LNCaP clone FGC (cell line): ENCODE data around the gene HDAC4.

Source experiments
- DNase-seq: peaks from one replicate; pipeline ENCODE4 v3.0.0-alpha.2; 2011; ENCODE audit warnings: low read depth
- H3K4me3 ChIP-seq: 2 replicates; pipeline ENCODE4 v1.5.1; 2011; ENCODE audit warnings: mild to moderate bottlenecking, low read depth, low read length, control low read depth
- TF ChIP-seq, protein P1 (sequence below): IDR thresholded peaks from 2 replicates; pipeline ENCODE4 v1.5.1; 2012; ENCODE audit warnings: mild to moderate bottlenecking; ENCODE audit not compliant: control insufficient read depth, insufficient read depth; ENCODE audit errors: extremely low read depth

HDAC4 gene

DNA sequence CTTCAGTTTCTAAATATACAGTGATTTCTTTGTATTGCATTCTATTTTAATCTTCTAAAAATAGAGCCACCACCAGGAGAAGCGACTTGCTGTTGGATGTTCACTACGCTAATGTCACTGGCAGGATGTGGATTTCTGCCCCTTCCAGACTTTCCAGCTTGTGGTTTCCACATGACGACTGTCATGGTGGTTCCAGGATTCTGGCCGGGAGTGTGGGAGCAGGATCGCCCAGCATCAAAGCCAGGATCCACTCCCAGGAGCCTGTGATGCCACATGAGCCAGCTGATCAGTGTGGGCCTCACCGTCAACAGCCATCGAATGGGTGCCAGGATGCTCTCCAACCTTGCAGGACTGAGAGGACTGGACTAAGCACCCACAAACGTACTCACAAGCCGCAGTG, 148.8 kb downstream of the HDAC4 start:
- no peak overlapping the region for H3K4me3 ChIP-seq
- TF ChIP-seq, protein P1, sequence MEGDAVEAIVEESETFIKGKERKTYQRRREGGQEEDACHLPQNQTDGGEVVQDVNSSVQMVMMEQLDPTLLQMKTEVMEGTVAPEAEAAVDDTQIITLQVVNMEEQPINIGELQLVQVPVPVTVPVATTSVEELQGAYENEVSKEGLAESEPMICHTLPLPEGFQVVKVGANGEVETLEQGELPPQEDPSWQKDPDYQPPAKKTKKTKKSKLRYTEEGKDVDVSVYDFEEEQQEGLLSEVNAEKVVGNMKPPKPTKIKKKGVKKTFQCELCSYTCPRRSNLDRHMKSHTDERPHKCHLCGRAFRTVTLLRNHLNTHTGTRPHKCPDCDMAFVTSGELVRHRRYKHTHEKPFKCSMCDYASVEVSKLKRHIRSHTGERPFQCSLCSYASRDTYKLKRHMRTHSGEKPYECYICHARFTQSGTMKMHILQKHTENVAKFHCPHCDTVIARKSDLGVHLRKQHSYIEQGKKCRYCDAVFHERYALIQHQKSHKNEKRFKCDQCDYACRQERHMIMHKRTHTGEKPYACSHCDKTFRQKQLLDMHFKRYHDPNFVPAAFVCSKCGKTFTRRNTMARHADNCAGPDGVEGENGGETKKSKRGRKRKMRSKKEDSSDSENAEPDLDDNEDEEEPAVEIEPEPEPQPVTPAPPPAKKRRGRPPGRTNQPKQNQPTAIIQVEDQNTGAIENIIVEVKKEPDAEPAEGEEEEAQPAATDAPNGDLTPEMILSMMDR: no peak
- no peak for DNase-seq

- DNase-seq: no peak
- no peak overlapping the region for H3K4me3 ChIP-seq
- TF ChIP-seq, protein P1: no peak
Measured at GRCh38 chr2:239250216-239251081, 150.4 kb downstream of the HDAC4 start.

DNA sequence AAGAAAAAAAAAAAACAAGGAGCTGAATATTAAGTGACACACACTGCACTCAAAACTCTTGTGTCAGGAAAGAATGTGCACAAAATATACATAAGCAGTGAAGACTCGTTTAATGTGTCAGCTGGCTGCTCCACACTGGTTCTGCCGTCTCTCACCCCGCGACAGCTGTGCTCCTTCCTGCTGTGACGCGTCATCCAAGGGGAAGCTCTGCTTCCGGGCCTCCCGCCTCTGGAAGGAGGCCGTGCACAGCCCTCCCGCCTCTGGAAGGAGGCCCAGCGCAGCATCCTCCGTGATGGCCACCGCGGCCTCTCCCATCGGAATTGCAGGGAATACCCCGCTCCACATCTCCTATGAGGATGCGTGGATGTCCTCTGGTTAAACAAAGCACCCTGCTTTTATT, 151.0 kb downstream of the HDAC4 start:
- TF ChIP-seq, protein P1: no peak
- no peak overlapping the region for H3K4me3 ChIP-seq
- DNase-seq: no peak

DNA sequence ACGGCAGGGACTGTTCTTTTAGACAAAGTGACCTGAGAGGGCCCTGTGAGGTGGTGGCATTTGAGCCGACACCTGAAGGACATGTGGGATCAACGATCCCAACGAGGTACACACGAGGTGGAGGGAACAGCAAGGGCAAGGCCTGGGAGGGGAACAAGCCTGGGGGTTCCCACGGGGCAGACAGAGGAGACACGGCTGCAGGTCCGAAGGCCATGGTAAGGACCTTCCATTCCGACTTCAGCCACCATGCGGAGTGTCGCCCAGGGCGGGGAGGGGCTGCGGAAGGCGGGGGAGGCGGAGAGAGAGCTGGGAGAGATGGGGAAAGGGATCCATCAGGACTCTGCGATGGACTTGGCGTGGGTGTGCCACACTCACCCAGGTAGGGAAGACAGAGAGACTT, 151.8 kb downstream of the HDAC4 start:
- H3K4me3 ChIP-seq: no peak overlapping the region
- TF ChIP-seq, protein P1: no peak
- no peak for DNase-seq

- TF ChIP-seq, protein P1: no peak
- no peak overlapping the region for H3K4me3 ChIP-seq
- no peak for DNase-seq
Measured at GRCh38 chr2:239247401-239248245, 153.2 kb downstream of the HDAC4 start.

GRCh38 chr2:239246723-239247122, 154.1 kb downstream of the HDAC4 start:
- DNase-seq: no peak
- peak overlapping the region; percentile 28 for H3K4me3 ChIP-seq
- TF ChIP-seq, protein P1: no peak
